Suprapubic skin (tissue), 3 donors: ENCODE results near the gene DCLK2.

Source experiments
- POLR2A ChIP-seq, 2 donors: fragments of 450-650 bp; IDR thresholded peaks; one replicate each; pipeline ENCODE4 v1.6.1; 2017; ENCODE audit warnings: antibody characterized with exemption in 2 of 2, mild to moderate bottlenecking in 2 of 2, moderate library complexity in 2 of 2
- TF ChIP-seq, protein P1 (sequence below), 2 donors: fragments of 200-600 bp in 1 of 2; fragments of 450-650 bp in 1 of 2; sonication (generic) in 1 of 2; IDR thresholded peaks; one replicate each; pipeline ENCODE4 v1.5.1; 2016 to 2019; ENCODE audit warnings: antibody characterized with exemption in 2 of 2, mild to moderate bottlenecking in 1 of 2, moderate library complexity in 1 of 2

GRCh38 chr4:150218447-150218846 lies 140.2 kb downstream of the DCLK2 start:
- TF ChIP-seq POLR2A (IDR thresholded peaks at IDR 0.05), result no peak
- TF ChIP-seq, protein P1, sequence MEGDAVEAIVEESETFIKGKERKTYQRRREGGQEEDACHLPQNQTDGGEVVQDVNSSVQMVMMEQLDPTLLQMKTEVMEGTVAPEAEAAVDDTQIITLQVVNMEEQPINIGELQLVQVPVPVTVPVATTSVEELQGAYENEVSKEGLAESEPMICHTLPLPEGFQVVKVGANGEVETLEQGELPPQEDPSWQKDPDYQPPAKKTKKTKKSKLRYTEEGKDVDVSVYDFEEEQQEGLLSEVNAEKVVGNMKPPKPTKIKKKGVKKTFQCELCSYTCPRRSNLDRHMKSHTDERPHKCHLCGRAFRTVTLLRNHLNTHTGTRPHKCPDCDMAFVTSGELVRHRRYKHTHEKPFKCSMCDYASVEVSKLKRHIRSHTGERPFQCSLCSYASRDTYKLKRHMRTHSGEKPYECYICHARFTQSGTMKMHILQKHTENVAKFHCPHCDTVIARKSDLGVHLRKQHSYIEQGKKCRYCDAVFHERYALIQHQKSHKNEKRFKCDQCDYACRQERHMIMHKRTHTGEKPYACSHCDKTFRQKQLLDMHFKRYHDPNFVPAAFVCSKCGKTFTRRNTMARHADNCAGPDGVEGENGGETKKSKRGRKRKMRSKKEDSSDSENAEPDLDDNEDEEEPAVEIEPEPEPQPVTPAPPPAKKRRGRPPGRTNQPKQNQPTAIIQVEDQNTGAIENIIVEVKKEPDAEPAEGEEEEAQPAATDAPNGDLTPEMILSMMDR (IDR thresholded peaks at IDR 0.05), result no peak
